ENCODE data around the gene KLK5.

DNA sequence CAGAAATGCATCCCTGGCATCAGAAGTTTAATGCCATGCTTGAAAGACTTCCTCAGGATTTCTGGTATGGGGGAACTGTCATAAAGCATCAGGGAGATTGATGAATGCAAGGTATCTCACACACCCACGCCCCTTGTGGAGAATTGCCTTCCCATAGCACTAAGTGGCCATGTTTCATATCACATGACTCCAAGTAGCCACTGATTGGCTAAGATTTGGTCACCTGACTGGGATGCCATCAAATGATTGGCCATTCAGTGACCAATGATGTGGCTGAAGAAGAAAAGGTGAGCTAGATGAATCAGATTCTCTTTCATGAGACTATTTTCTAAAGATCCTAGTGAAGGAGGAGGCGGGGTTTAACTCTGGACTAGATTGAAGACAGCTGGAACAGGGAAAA lies 41.3 kb upstream of the KLK5 start:
- TF ChIP-seq, protein P1, sequence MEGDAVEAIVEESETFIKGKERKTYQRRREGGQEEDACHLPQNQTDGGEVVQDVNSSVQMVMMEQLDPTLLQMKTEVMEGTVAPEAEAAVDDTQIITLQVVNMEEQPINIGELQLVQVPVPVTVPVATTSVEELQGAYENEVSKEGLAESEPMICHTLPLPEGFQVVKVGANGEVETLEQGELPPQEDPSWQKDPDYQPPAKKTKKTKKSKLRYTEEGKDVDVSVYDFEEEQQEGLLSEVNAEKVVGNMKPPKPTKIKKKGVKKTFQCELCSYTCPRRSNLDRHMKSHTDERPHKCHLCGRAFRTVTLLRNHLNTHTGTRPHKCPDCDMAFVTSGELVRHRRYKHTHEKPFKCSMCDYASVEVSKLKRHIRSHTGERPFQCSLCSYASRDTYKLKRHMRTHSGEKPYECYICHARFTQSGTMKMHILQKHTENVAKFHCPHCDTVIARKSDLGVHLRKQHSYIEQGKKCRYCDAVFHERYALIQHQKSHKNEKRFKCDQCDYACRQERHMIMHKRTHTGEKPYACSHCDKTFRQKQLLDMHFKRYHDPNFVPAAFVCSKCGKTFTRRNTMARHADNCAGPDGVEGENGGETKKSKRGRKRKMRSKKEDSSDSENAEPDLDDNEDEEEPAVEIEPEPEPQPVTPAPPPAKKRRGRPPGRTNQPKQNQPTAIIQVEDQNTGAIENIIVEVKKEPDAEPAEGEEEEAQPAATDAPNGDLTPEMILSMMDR (IDR thresholded peaks at IDR 0.05; ENCODE audit: low read length): no peak
- TF ChIP-seq EZH2 (optimal IDR thresholded peaks at IDR 0.05; ENCODE audit: low read depth, low read length) (no peak), EZH2phosphoT487 (IDR thresholded peaks at IDR 0.05; ENCODE audit: low read length) (no peak)

Measured in MM.1S (cell line).